Lower lobe of right lung (tissue), 2 donors: Measurements from ENCODE around the gene CTTN. TPM values are rescaled to one million over a fixed set of nuclear protein-coding genes. Genes with fewer than 3 reads are reported as not detected.

Experiments
- ATAC-seq, 2 donors: fragments of 200-7000 bp; cut with Tn5 transposase; one replicate each; pipeline ENCODE4 v1.9.1; 2020 to 2022; ENCODE audit warnings: mild to moderate bottlenecking in 2 of 2, moderate library complexity in 2 of 2
- DNase-seq: peaks from one replicate; pipeline ENCODE4 v3.0.0-alpha.2; 2020
- H3K27ac ChIP-seq: fragments of 200-600 bp; one replicate; pipeline ENCODE4 v1.8.0; 2022
- H3K27me3 ChIP-seq: fragments of 200-600 bp; one replicate; pipeline ENCODE4 v1.8.0; 2022; ENCODE audit warnings: low read depth
- H3K36me3 ChIP-seq: fragments of 200-600 bp; one replicate; pipeline ENCODE4 v1.8.0; 2022; ENCODE audit warnings: mild to moderate bottlenecking
- H3K4me1 ChIP-seq: fragments of 200-600 bp; one replicate; pipeline ENCODE4 v1.8.0; 2022
- H3K4me3 ChIP-seq: fragments of 200-600 bp; one replicate; pipeline ENCODE4 v1.8.0; 2022; ENCODE audit warnings: mild to moderate bottlenecking
- H3K9me3 ChIP-seq: fragments of 200-600 bp; one replicate; pipeline ENCODE4 v1.8.0; 2022
- CTCF ChIP-seq: fragments of 200-600 bp; IDR thresholded peaks from one replicate; pipeline ENCODE4 v1.8.0; 2022; ENCODE audit warnings: antibody characterized with exemption, mild to moderate bottlenecking
- intact Hi-C: fragments of 100-400 bp; cut with DNase I; formaldehyde crosslinking; loops from one replicate; pipeline ENCODE4 v1.11.0; 2022
- total RNA-seq: library from RNA; stranded (reverse); fragmentation: NEBNext Ultra II Directional; extraction: Animal tissue kit (Norgen Biotek cat#: 25700); gene quantifications from one replicate; pipeline ENCODE4 v1.2.1, GENCODE V29; 2021
- donor health status: DM: no; HTN: yes; CAD: no; lungs with severe emphysema.

Gene CTTN
- total RNA-seq, 1 donor from 2014 or later: 145 TPM

- Histone ChIP-seq H3K4me3 (no peak overlapping the region), H3K27ac (no peak overlapping the region), H3K36me3 (peaks cover 96% of the 10 kb centered on the region), H3K4me1 (no peaks in the 10 kb centered on the region), H3K27me3 (no peaks in the 10 kb centered on the region), H3K9me3 (no peaks in the 10 kb centered on the region)
- intact Hi-C loops: no loop called here
- no peak for TF ChIP-seq CTCF
- DNase-seq (no peak), ATAC-seq (no peak)
Measured at GRCh38 chr11:70409871-70410270, 11.5 kb downstream of the CTTN start.

- Histone ChIP-seq H3K27me3 (no peaks in the 10 kb centered on the region), H3K4me1 (no peaks in the 10 kb centered on the region), H3K36me3 (peaks cover 97% of the 10 kb centered on the region), H3K4me3 (no peak overlapping the region), H3K9me3 (no peaks in the 10 kb centered on the region), H3K27ac (no peak overlapping the region)
- intact Hi-C loops: no loop called here
- DNase-seq (no peak), ATAC-seq (no peak)
- no peak for TF ChIP-seq CTCF
Measured at GRCh38 chr11:70410276-70411205, 12.2 kb downstream of the CTTN start.

- ATAC-seq: no peak
- no peaks in the 10 kb centered on the region for H3K4me1 ChIP-seq
- no peak for TF ChIP-seq CTCF
- no peaks in the 10 kb centered on the region for H3K27me3 ChIP-seq
- H3K36me3 ChIP-seq: peaks cover 99% of the 10 kb centered on the region
- intact Hi-C loops: no loop called here
- H3K4me3 ChIP-seq: no peak overlapping the region
- no peak for DNase-seq
- H3K9me3 ChIP-seq: no peaks in the 10 kb centered on the region
- no peak overlapping the region for H3K27ac ChIP-seq
Measured at GRCh38 chr11:70411713-70412452, 13.6 kb downstream of the CTTN start.

- no peaks in the 10 kb centered on the region for H3K4me1 ChIP-seq
- H3K27me3 ChIP-seq: no peaks in the 10 kb centered on the region
- intact Hi-C loops: no loop called here
- TF ChIP-seq CTCF: no peak
- peaks cover 99% of the 10 kb centered on the region for H3K36me3 ChIP-seq
- ATAC-seq (no peak), DNase-seq (no peak)
- no peak overlapping the region for H3K27ac ChIP-seq
- no peaks in the 10 kb centered on the region for H3K9me3 ChIP-seq
- H3K4me3 ChIP-seq: no peak overlapping the region
Measured at GRCh38 chr11:70413151-70413550, 14.8 kb downstream of the CTTN start.

GRCh38 chr11:70414341-70415100 is 16.2 kb downstream of the CTTN start:
- DNase-seq (no peak), ATAC-seq (no peak)
- H3K4me1 ChIP-seq: no peaks in the 10 kb centered on the region
- no peaks in the 10 kb centered on the region for H3K9me3 ChIP-seq
- no peak overlapping the region for H3K27ac ChIP-seq
- TF ChIP-seq CTCF: no peak
- H3K27me3 ChIP-seq: no peaks in the 10 kb centered on the region
- peaks cover 97% of the 10 kb centered on the region for H3K36me3 ChIP-seq
- intact Hi-C loops: no loop called here
- H3K4me3 ChIP-seq: no peak overlapping the region
